NCI-H460 (cell line): ENCODE results near the gene HSD17B14. TPM values are rescaled to one million over a fixed set of nuclear protein-coding genes. Genes with fewer than 3 reads are reported as not detected.
"Not testable (repeated sequence)": the region's sequence is repeated elsewhere in the genome, so short reads cannot be mapped to it uniquely, and the experiment has no call there.

Source experiments
- DNase-seq: peaks from one replicate; pipeline ENCODE4 v3.0.0-alpha.2; 2016; ENCODE audit warnings: low read depth; ENCODE audit errors: extremely low read depth
- total RNA-seq: library from RNA; depleted of rRNA; stranded (reverse); fragments of >200 nt; shearing (Covaris generic); gene quantifications from 2 replicates; pipeline ENCODE4 v1.2.3, GENCODE V29; 2014

Gene HSD17B14
- total RNA-seq, 1 experiment from 2014 or later, result 2.0 TPM

DNA sequence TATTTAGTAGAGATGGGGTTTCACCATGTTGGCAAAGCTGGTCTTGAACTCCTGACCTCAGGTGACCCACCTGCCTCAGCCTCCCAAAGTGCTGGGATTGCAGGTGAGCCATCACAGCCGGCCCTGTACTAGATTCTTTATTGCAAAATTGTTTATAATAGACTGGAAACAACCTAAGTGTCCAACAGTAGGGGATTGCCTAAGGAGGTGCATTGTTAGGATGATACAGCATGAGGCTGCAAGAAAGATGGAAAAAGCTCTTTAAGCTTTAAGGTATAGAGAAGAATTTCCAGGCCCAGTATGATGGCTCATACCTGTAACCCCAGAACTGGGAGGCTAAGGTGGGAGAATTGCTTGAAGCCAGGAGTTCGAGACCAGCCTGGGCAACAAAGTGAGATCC lies 33.7 kb downstream of the HSD17B14 start:
- DNase-seq, result no peak

DNA sequence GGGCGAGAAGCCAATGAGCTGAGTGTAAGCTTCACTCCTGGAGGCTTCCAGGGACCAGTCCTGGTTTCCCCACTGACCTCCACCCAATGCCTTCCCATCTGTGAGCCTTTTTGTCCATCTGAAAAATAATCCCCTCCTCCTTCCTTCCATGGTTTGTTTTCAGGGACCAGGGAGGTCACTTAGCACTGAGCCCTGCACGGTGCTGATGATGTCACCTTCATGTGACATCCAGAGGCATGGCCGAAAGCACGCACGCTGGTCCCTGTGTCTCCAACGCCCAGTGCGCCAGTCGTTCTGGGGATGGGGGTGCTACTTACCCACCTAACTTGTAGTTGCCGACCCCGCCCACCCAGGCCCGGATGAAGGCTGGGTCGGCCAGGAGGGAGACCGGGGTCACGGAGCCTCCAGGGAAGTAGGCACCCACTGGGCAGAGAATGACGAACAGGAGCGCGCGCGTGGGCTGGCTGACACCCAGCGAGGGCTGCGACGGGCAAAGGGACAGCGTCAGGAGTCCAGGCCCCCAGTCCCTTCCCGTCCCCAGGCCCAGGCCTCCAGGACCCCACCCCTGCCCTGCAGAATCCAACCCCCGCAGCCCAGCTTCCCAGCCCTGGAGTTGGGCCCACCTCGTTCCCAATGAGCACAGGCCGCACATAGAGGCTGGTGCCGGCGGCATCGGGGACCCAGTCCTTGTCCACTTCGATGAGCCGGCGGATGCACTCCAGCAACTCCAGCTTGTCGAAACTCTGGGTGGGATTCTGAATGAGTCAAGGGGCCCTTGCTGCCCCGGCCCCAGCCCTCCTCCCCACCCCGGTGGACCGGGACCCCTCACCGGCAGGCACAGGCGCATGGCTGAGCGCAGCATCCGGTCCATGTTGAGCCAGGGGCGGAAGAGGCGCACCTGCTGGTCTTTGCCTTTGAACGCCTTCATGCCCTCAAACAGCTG lies 36.7 kb downstream of the HSD17B14 start:
- DNase-seq, result no peak

- no peak for DNase-seq
Measured at GRCh38 chr19:48798937-48799336, 37.4 kb downstream of the HSD17B14 start.

DNA sequence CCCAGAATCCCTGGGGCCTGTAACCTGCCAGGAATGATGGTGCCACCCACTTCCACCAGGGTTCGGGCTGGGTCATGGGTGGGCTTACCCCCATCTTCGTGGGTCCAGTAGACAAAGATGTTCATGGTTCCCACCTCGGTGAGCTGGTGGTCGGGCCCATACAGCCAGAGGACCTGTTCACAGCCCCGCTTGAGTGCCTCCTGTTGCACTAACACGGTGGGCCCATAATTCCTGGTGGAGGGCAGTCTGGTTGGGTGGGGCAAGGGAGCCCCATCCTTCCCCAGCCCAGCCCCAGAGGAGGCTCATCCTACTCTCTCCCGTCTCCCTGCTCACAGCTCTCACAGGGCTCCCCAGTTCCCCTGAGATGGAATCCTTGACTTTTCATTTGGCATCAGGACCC lies 39.2 kb downstream of the HSD17B14 start:
- no peak for DNase-seq

DNA sequence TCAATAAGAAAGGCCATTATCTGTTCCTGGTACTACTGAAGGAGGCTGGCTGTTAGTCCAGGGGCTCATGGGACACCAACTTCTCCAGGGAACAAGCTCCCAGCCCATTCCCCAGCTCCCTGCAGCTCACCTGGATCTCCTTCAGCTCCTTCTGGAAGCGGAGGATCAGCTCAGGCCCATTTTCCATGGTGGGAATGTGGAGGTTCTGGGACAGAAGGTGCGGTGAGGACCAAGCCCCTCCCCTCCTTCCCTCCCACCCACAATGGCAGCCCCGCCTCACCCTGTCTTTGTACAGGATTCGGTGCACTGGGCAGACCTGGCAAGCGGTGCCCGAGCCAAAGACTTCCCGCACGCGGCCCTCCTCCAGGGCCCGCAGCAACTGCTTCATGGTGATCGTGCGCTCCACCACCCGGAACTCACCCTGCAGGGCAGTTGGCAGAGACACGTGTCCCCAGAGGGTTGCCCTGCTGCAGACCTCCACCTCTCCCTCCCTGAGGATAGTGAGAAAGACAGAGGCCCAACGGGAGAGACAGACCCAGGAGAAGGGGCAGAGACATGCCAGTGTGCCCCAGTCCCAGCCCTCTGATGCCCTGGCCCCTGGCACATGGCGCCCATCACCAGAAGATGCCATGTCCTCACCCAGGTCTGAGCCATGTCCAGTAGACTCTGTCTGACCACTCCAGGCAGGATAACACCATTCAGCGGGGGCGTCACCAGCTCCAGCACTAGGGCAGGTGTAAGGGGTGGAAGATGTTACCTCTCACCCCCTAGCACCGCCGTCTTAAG lies 39.8 kb downstream of the HSD17B14 start:
- DNase-seq, result no peak

DNA sequence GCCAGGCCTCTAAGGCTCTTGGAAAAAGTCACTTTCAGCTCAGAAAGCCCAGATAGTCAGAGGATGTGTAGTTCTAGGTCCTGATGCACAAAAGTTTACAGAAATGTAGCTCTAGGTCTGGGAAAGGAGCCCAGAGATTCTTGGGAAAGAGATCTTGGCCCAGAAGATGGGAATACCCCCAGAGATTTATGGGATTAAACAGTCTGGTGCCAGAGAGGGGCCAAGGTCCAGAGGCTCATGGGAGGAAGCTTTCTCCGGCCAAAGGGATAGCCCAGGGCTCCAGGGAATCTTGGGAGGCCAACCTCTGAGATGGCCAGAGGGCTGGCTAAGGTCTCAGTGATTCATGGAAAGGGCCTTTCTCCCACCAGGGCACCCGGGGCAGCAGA lies 40.6 kb downstream of the HSD17B14 start:
- no peak for DNase-seq

- DNase-seq, result peak; percentile 88
Measured at GRCh38 chr19:48795055-48795684, 41.1 kb downstream of the HSD17B14 start.

DNA sequence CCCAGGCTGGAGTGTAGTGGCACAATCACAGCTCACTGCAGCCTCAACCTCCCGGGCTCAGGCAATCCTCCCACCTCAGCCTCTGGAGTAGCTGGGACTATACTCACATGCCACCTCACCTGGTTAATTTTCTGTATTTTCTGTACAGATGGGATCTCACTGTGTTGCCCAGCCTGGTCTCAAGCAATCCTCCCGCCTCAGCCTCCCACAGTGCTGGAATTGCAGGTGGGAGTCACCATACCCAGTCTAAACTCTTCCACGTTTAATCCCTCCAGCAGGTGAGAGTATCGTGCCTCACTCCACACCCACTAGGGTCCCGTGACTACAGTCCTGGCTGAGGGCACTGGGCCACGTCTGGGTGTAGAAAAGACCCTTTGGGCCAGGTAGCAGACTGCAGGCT lies 42.0 kb downstream of the HSD17B14 start:
- no peak for DNase-seq

- DNase-seq, result no peak
Measured at GRCh38 chr19:48793271-48793670, 43.0 kb downstream of the HSD17B14 start.

- not testable (repeated sequence) for DNase-seq
Measured at GRCh38 chr19:48787331-48787730, 49.0 kb downstream of the HSD17B14 start.

GRCh38 chr19:48786422-48786821 lies 49.9 kb downstream of the HSD17B14 start:
- not testable (repeated sequence) for DNase-seq

DNA sequence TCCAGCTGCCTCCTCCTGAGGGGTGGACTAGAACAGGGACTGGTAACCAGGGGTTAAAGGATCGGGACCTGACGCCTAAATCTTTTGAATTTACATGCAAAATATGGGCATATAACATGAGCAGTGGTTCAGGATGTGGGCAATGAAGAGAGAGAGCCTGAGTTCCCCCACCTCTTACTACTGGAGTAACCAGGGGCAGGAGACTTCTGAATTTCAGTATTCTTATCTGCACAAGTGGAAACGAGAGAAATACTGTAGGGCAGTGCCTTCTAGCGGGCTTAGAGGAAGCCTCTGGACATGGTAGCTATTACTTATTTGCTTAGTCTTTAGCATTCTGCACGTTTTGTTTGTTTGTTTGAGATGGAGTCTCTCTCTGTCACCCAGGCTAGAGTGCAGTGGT lies 51.8 kb downstream of the HSD17B14 start:
- DNase-seq, result no peak

DNA sequence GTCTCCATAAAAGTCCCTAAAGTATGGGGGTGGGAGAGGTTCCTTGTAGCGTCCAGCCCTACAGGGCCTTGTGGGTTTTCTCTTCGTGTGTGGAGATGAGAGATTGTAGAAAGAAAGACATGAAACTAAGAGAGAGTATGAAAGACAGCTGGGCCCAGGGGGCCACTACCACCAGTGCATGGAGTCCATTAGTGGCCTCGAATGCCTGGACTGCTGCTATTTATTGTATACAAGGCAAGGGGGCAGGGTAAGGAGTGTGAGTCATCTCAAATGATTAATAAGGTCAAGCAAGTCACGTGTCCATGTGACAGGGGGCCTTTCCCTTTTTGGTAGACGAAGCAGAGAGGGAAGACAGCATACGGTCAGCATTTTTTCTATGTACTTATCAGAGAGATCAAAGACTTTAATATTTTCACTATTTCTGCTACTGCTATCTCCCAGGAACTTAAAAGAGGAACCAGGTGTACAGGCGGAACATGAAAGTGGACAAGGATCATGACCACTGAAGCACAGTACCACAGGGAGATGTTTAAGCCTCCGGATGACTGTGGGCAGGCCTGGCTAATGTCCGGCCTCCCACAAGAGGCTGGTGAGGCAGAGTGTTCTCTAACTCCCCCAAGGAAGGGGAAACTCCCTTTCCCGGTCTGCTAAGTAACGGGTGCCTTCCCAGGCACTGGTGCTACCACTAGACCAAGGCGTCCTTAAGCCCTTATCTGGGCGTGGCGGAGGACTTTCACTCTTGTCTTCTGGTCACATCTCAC lies 55.5 kb downstream of the HSD17B14 start:
- no peak for DNase-seq

GRCh38 chr19:48779636-48780035 lies 56.7 kb downstream of the HSD17B14 start:
- no peak for DNase-seq

- no peak for DNase-seq
Measured at GRCh38 chr19:48777720-48778119, 58.6 kb downstream of the HSD17B14 start.

DNA sequence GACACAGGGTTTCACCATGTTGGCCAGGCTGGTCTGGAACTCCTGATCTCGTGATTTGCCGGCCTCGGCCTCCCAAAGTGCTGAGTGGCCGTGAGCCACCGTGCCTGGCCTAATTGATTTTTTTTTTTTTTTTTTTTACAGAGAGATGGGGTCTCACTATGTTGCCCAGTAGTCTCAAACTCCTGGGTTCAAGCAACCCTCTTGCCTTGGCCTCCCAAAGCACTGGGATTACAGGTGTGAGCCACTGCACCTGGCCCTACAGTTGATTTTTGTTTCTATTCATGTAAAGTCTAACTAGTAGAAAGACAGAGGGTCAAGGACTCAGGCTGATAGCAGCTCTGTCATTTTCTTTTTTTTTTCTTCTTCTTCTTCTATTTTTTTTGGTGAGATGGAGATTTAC lies 59.2 kb downstream of the HSD17B14 start:
- no peak for DNase-seq

DNA sequence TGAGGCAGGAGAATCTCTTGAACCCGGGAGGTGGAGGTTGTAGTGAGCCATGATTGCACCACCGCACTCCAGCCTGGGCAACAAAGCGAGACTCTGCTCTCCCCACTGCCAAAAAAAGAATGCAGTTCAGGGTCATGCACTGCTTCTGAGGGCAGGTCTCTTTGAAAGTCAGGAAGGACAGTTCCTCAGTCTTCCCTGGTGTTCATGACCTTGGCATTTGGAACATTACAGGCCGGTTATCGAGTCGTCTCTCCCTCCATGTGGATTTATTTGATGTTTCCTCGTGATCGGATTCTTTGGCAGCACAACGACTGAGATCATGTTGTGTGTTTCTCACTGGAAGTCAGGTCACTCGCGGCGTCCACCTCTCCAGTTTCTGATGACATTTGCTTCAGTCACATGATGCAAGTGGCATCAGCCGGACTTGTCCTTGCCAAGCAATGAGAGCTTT lies 63.8 kb downstream of the HSD17B14 start:
- no peak for DNase-seq

DNA sequence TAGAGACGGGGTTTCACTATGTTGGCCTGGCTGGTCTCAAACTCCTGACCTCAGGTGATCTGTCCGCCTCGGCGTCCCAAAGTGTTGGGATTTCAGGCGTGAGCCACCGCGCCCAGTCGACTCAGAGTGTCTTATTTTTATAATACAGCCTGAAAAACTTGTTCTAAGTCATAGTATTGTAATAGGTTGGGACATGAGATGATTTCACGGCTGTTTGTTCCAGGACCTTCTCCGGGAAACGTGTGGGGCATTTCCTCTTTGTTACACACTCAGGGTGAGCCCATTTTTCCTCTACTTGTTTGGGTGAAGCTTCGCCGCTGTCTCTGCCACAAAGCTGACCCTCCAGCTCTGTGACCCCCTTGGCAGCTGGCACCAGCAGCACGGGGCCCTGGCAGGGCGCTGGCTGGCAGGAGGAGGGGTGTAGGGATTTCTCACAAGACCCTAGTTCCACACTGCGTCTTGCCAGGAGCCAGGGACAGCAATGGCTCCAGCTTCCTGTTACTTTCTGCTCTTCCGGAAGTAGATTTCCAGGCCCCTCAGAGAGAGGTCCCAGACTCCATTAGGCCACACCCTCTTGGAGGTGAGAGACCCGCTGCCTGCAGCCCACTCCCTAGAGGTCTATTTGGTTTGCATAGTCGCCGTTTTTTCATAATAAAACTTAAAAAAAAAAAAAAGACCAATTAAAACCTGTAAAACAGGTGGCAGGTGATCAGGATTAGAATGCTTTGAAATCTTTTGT lies 65.4 kb downstream of the HSD17B14 start:
- DNase-seq, result no peak

DNA sequence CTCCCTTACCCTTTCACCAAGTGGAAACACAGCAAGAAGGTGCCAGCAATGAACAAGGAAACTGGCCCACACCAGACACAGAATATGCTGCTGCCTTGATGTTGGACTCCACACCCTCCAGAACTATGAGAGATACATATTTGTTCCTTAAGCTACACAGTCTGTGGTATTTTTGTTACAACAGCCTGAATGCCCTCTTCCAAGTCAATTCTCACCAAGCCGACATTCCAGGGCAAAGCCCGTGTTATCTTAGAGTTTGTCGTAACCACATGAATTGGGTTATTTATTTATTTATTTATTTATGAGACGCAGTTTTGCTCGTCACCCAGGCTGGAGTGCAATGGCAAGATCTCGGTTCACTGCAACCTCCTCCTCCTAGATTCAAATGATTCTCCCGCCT lies 66.0 kb downstream of the HSD17B14 start:
- no peak for DNase-seq
